Measurements from ENCODE around the gene IFNW1.
"Not testable (repeated sequence)": the region's sequence is repeated elsewhere in the genome, so short reads cannot be mapped to it uniquely, and the experiment has no call there.

The IFNW1 gene
- 0 reads per million in 4 donors for total RNA-seq

DNA sequence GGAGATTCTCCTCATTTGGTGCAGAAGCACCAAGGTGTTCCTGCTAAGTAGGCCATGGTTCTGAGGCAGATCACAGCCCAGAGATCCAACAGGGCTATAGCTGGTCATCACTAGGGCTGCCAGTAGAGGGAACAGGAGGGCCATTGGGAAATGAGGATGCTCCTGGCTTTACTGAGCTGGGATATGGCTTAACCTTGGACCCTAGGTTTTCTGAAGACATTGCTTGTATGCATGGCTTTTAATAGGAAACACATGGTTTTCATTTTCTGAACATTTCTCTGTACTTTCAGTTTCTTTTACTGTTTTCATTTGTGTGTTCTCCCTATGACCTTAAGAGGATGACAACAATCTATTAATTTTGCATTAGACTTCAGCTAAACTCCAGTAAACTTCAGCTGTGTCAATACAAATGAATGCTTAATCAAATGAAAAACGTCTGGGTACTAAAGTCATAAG lies at the start of gene IFNW1:
TSS of gene IFNW1 (minus strand) at position 406 of the 456 bp plus-strand sequence. CDS start at position 144, 262 bp downstream.
- no peak for DNase-seq

DNA sequence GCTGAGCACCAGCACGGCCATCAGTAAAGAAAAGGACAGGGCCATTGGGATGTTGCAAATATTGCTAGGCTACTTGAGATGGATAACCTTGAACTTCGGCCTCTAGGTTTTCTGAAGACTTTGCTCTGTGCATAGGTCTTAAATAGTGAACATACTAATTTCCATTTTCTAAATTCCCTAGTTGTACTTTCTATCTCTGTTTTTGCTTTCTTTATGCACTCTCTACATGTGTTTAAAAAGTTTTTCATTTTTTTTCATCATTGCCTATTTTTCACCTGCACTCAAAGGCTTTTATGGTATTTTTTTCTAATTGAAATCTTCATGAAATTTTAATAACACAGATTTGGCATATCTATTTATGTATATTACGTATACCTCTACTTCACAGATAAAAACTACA lies 45.9 kb upstream of the IFNW1 start, which contains the start of gene IFNA4:
TSS of gene IFNA4 (minus strand) at position 101 of the 400 bp plus-strand sequence. CDS start at position 45, 56 bp downstream.
- DNase-seq, result not testable (repeated sequence)

DNA sequence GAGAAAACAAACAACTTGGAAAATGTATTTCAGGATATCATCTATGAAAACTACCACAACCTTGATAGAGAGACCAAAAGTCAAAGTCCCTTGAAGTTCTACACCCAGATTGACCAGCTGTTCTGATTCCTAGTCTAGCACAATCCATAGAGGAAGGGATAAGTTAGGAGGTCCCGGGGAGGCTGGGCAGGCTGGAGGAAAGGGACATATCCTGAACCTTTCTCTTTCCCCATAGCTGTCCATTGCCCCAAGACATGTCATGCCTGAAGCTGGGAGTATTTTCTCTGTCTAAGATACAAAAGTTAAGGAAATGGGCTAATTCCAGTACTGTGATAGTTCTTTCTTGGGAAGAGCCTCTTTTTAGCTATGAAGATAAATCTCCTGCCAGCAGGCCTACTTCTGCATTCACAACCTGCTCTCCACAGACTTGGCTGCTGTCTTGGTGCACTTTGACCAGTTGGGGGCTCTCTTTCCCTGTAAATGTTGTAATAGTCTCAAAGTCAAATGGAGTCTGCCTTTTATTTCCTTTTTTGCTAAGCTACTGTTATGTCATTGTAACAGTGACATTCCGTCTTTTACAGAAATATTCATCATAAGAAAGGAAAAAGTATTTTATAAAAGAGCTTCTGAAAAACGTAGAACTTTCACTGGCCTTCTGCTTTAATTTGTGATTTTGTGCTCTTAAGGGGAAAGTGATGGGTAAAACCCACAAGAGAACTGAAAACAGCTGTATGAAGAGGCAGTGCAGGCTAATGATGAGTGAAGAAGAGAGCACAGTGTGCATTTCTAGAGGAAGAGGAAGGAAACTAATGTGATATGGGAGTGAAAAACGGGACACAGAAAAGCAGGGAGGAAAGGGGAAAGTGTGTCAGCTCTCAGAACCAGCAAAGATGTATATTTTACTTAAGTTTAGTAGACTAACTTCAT lies 41.4 kb upstream of the IFNW1 start:
- DNase-seq, result peak in 1 of 5 donors; percentile 25

DNA sequence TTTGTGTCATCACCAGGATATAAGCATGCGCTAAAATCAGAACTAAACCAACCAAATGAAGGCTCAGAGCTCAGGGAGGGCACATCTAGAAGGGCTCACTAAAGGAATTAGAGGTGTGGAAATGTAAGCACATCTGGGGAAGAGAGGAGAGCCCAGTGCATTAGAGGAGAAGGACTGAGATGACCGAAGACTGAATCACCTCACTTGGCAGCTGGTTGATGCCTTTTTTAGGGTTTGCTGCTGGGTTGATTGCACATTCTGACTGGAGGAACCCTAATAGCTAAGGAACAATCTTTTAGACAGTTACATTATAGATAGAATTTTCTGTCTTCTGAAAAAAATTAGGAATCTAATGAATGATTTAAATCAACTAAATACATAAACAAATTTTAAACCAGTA lies 33.0 kb upstream of the IFNW1 start:
- no peak for DNase-seq

DNA sequence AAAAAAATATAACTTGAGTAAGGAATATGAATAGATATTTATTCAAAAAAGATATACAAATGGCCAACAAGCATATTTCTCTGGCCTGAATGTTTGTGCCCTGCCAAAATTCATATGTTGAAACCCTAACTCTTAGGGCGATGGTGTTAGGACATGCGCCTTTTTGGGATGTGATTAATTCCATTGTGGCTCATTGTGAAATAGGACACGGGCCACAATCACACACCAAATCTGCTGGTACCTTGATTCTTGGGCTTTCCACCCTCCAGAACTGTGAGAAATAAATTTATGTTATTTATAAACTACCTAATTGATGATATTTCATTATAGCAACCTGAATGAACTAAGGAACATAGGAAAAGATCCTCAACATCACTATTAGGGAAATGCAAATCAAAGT lies 30.5 kb upstream of the IFNW1 start:
- no peak for DNase-seq

DNA sequence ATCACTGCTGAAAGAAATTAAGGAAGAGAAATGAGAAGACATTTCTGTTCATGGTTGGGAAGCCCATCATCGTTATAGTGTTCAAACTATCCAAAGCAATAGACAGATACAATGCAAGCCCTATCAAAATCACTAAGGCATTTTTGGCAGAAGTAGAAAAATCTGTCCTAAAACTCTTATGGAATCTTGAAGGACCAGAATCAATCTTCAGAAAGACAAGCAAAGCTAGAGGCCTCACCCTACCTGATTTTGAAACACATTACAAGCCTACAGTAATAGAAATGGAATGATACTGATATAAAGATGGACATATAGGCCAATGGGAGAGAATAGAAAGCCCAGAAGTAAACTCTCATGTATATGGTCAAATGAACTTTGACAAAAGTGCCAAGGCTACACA lies 29.7 kb upstream of the IFNW1 start:
- no peak for DNase-seq

DNA sequence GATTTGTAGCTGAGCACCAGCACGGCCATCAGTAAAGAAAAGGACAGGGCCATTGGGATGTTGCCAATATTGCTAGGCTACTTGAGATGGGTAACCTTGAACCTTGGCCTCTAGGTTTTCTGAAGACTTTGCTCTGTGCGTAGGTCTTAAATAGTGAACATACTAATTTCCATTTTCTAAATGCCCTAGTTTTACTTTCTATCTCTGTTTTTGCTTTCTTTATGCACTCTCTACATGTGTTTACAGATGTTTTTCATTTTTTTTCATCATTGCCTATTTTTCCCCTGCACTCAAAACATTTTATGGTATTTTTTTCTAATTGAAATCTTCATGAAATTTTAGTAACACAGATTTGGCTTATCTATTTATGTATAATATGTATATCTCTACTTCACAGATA lies 24.9 kb upstream of the IFNW1 start, which contains the start of gene IFNA21:
TSS of gene IFNA21 (minus strand) at position 101 of the 400 bp plus-strand sequence. CDS start at position 53, 48 bp downstream.
- DNase-seq, result not testable (repeated sequence)

DNA sequence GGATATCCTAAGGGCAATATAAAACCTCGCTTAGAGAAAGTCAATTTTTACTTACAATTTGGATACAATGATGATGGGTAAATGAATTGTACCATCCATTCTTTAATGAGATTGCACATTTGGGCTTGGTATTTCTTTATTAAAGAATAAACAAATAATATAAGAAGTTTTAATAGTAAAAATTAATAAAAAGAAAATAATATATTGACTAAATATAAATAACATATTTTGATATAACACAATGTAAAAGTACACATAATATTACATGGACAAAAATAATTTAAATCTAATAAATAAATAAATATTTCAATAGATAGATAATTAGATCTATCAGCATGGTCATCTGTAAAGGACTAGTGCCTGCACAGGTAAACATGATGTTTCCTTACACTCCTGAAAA lies 23.9 kb upstream of the IFNW1 start:
- DNase-seq, result no peak

DNA sequence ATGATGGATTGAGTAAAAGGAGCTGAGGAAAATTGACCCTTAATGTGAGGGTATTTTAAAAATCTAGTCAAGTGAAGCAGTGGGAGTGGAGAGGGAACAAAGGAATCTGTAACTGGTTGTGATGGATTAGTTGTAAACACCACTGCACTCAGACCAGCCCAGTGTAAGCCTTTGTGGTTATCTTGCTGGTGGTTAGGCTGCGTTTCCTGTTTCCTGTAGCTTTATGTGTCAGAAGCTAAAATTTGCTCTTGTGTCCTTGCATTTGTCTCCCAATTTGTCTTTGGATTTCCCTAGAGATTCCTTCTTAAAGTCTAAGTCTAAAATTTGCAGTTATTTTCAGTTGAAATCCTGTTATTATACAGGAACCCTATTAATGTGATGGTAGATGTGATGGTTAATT lies 18.5 kb upstream of the IFNW1 start:
- peak in 2 of 5 donors; percentile 17 to 67 for DNase-seq

DNA sequence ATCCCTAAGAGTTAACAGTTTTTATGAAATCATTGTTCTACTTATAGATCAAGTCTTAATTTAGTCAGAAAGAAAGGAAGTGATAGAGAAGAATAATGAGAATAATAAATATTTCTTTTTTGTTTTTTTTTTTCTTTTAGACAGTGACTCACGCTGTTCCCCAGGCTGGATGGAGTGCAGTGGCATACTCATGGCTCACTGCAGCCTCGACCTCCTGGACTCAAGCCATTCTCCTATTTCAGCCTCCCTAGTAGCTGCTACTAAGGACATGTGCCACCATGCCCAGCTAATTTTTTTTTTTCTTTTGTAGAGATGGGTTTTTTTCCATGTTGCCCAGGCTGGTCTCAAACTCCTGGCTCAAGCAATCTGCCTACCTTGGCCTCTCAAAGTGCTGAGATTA lies 13.9 kb upstream of the IFNW1 start:
- no peak for DNase-seq

DNA sequence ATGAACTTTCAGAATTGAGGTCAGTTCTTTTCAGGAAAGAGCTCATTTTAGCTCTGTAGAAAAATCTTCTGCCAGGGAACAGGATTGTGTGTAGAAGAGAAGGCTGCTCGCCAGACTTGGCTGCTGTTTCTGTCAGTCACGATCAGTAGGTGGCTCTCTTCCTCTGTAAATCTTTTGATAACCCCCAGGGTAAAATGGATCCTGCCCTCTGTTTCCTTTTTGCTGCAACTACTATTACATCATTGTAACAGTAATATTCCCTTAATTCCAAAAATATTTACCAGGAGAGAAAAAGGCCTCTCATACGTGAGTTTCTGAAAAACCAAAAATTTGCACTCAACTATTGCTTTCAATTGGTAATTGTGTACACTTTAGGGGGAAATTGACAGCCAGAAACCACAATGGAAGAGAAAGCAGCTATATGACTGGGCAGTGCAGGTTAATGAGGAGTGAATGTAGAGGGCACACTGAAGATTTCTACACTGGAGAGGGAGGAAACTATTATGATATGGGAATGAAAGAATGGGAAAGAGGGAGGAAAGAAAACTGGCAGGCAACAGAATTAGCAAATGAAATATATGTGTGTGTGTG lies 12.5 kb upstream of the IFNW1 start:
- DNase-seq, result peak in 2 of 5 donors; percentile 0 to 22

DNA sequence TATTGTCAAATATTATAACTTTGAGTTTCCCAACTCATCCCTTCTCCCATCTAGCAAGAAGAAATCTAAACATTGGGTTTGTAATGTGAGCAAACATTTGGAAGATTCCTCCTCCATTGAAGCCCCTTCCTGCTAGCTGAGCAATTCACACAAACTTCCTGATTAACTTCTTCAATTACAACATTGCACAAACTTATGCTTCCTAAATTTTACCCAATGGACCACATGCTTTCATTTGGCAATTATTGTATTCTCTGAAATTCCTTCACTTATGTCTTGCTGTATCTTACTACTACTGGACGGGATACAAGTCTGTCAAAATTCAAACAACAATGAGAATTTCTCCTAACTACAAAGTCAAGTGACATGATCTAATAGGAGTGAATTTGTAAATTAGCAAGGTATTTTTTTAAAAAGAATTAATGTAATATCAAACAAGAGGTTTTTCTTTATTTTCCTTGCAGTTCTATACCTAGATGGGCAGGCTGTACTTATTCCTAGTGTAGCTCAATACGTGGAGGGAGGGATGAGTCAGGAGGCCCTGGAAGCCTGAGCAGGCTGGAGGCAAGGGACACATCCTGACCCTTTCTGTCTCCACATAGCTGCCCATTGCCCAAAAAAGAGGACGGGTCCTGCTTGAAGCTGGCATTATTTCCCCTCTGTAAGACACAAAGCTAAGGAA lies 11.8 kb upstream of the IFNW1 start:
- DNase-seq, result no peak

DNA sequence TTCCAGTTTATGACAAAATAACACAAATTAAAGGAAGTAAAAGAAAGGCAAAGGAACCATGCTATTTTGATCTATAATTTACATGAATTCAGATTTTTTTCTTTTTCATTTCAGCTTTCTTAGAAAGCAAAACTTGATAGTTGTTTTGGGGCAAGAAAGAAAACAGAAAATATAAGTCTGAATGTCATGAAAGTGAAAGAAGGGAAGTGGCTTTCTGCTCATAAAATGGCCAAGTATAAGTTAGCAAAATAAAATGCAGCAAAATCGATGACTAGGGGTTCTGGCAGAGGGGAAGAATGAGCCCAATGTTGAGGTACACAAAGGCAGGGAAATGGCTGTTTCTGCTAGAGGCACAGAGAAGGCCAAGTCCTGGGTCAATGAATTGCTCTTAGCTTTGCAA lies 3.0 kb upstream of the IFNW1 start:
- peak in 1 of 5 donors; percentile 51 for DNase-seq

DNA sequence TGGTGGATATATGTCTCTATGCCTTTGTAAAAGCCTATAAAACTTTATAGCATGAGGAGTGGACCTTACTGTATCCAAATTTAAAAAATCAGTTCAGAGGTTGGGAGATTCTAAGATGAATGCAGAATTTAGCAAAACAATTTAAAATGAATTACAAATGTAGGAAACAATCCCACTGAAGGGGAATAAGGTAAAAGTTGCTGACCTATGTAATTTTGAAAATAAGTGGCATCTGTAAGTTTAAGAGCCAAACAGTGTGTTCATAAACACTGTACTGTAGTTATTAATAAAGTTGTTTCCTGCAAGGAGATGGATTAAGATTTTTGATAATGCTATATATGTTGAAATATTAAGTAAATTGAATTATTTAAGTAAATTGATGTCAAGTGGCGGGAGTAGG lies 4.6 kb downstream of the IFNW1 start:
- no peak for DNase-seq

DNA sequence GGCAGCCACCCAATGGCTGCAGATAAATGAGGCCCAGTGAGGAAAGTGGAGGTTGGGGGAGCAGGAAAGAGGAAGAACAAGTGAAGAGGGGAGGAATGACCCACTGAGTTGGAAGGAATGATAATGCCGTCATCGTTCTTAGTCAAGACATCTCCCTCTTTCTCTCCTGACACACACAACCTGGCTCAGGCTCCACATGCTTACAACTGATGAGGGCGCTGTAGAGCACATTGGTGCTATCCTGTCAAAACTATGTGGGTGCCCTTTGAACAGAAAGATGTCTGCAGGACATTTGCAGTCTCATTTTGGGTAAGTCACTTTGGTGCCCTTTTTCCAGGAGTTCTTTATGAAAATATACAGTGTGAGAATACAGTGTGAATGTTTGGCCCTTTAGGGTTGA lies 5.9 kb downstream of the IFNW1 start:
- no peak for DNase-seq

DNA sequence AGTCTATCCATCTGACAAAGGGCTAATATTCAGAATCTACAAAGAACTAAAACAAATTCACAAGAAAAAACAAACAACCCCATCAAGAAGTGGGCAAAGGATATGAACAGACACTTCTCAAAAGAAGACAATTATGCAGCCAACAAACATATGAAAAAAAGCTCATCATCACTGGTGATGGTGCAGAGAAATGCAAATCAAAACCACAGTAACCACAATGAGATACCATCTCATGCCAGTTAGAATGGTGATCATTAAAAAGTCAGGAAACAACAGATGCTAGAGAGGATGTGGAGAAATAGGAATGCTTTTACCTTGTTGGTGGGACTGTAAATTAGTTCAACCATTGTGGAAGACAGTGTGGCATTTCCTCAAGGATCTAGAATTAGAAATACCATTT lies 13.4 kb downstream of the IFNW1 start:
- DNase-seq, result peak in 1 of 5 donors; percentile 27

DNA sequence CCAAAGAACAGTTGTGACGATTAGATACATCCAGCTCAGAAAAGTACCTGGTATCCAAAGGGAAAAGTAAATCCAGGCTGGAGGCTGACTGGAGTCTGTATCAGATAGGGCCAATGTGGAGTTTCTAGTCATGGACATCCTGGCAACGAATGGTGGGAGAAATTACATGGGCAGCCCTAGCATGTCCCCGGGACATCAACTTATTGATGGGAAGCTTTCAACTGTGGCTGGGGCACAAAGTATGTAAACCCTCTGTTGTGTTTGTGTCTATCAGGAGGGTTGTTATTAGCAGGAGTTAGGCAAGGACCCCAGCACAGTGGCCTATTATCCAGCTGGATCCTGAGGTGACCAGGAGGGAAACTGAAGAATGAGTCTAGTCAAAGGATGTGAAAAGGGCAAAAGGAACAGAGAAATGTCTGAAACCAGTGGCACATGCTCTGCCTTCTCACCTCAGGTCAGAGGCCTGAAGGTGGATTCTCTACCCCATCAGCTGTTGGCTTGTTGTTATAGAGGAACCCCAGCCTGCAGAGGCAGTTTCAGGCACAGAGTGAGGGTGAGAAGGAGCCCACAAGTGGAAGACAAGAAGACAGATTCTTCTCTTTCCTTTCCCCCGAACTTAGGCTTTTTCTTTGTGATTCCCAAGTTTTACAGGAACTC lies 19.9 kb downstream of the IFNW1 start:
- DNase-seq, result no peak

DNA sequence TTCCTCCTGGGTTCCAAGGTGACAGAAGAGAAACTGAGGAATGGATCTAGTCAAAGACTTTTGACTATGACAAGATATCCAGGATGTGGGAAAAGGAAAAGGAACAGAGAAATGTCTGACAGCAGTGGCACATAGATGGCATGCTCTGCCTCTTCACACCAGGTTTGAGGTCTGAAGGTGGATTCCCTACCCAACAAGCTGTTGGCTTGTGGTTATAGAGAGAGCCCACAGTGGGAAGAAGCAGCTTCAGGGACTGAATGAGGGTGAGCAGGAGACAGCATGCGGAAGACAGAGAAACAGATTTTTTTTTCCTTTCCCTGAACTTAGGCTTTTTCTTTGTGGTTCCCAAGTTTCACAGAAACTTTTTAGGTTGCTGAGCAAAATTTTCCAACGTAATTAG lies 20.6 kb downstream of the IFNW1 start:
- no peak for DNase-seq

DNA sequence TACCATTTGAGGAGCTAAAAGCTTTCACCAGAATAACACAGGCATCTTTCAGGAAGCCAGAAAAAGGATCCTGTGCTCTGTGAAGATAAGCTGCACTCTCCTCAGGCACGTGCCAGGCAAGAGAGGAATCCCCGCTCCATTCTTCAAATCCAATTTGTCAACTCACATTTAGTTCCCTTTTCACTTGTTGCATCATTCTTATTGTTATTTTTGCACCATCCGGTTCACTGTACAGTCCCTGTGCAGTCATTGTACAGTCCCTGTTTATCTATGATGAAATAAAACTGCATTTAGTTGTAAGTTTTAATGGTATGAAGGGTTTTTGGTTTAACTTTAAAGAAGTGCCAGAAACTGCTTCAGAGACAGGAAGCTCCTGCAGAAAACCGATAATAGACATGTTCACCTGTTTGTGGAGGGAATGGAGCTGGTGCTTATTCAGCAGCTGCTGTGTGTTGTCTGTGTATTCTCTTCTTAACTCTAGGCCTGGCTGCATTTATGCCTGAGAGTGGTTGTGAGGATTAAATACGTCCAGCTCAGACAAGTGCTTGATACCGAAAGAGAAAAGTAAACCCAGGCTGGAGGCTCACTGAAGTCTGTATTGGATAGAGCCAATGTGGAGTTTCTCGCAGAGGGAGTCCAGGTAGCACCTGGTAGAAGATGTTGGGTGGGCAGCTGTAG lies 22.4 kb downstream of the IFNW1 start:
- no peak for DNase-seq

DNA sequence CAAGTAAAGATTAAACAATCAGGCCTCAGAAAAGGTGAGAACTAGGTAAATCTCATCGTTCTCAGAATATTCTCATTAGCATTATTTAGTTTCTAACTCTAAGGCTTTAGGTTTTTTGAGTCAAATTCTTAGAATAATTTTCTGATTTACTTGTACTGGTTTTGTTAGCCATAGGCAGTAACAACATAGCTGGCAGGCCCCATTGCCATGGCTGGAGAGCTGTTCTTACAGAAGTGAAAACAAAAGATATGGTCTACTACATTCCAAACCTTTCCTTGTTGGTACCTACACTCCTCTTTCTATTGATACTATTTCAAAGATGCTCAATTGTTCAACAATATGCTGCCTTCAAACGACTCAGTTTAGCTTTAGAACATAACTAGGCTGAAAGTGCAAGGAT lies 27.3 kb downstream of the IFNW1 start:
- no peak for DNase-seq

DNA sequence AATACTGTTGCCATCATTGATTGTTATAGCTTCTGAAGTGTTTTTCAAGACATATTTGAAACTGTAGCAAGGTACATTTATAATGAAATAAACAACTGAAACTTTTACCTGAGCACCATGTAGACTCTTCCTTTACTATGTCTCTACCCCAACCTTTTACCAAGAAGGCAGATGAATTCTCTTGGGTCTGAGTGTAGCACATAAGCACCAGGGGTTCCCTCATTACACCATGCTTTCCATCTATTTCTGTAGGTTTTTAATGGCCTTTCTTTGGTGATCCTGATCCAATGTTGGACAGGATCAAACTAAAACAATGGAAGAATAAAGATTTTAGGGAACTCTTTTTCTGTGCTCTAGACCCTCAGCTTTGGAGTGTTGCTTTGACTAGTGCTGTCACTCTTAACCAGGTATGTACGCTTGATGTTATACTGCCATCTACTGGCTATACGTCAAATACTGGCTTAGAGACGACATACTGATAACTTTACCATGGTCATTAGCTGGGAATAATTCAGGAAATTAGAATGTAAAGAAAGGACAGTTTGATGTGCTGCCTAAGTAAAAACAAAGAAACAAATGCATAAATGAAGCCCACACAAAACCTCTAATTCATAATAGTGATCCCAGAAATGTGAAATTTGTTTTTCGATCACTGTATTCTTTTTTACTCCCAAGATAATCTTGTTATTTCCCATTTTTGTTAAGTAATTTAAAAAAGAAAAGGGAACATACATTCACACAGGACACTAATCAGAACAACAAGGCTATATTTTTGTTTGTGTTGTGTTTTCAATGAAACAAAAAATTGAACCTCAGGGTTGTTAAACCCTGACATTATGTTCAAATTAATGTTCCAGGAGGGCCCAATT lies 30.7 kb downstream of the IFNW1 start:
- peak in 2 of 5 donors; percentile 18 to 68 for DNase-seq

Measured in T-helper 1 cell (primary cell).